Neural cell (in vitro differentiated cells): ENCODE results near the gene OCIAD2. TPM values are rescaled to one million over a fixed set of nuclear protein-coding genes. Genes with fewer than 3 reads are reported as not detected.

Experiments
- H2AFZ ChIP-seq: fragments of 200-600, 300-800 bp; sonication (generic), shearing (Covaris generic); 2 replicates; pipeline ENCODE4 v1.6.0; 2014; ENCODE audit warnings: low read depth, mild to moderate bottlenecking, antibody characterized with exemption, low read length, moderate library complexity
- H3F3A ChIP-seq: fragments of 200-600 bp; shearing (Covaris generic); 2 replicates; pipeline ENCODE4 v1.6.1; 2016; ENCODE audit warnings: mild to moderate bottlenecking, moderate library complexity, mixed read lengths, antibody characterized with exemption, low read length; ENCODE audit not compliant: insufficient read depth, poor library complexity, severe bottlenecking
- H3K27ac ChIP-seq: fragments of 200-600, 300-800 bp; sonication (generic), shearing (Covaris generic); 2 replicates; pipeline ENCODE4 v1.5.1; 2014; ENCODE audit warnings: mild to moderate bottlenecking, low read length, moderate library complexity
- H3K27me3 ChIP-seq: fragments of 300-800, 200-600 bp; sonication (generic), shearing (Covaris generic); 2 replicates; pipeline ENCODE4 v1.6.0; 2014; ENCODE audit warnings: mild to moderate bottlenecking, low read depth, low read length, moderate library complexity; ENCODE audit not compliant: insufficient read depth
- H3K36me3 ChIP-seq: fragments of 300-800, 200-600 bp; sonication (generic), shearing (Covaris generic); 2 replicates; pipeline ENCODE4 v1.5.1; 2014; ENCODE audit warnings: mild to moderate bottlenecking, antibody characterized with exemption, low read length, moderate library complexity; ENCODE audit not compliant: insufficient read depth
- H3K4me2 ChIP-seq: fragments of 300-800, 200-600 bp; sonication (generic), shearing (Covaris generic); 2 replicates; pipeline ENCODE4 v1.6.0; 2014; ENCODE audit warnings: mild to moderate bottlenecking, low read length
- H3K4me3 ChIP-seq: fragments of 300-800, 200-600 bp; sonication (generic), shearing (Covaris generic); 2 replicates; pipeline ENCODE4 v1.5.1; 2014; ENCODE audit warnings: mild to moderate bottlenecking, low read length, moderate library complexity
- H3K79me2 ChIP-seq: fragments of 200-600 bp; shearing (Covaris generic); replicated peaks from 2 replicates; pipeline ENCODE4 v1.6.0; 2014; ENCODE audit warnings: mild to moderate bottlenecking, low read length, moderate library complexity; ENCODE audit not compliant: insufficient read depth
- H3K9ac ChIP-seq: fragments of 300-800, 200-600 bp; sonication (generic), shearing (Covaris generic); 2 replicates; pipeline ENCODE4 v1.6.1; 2016; ENCODE audit warnings: mild to moderate bottlenecking, low read length, mixed read lengths
- H3K9me2 ChIP-seq: fragments of 200-600 bp; shearing (Covaris generic); 2 replicates; pipeline ENCODE4 v1.6.1; 2016; ENCODE audit warnings: mild to moderate bottlenecking, low read length, mixed read lengths; ENCODE audit not compliant: insufficient read depth
- H3K9me3 ChIP-seq: fragments of 200-600, 300-800 bp; sonication (generic), shearing (Covaris generic); 2 replicates; pipeline ENCODE4 v1.6.1; 2016; ENCODE audit warnings: mild to moderate bottlenecking, mixed run types, low read length, moderate library complexity, mixed read lengths
- H4K20me1 ChIP-seq: fragments of 200-600 bp; shearing (Covaris generic); 2 replicates; pipeline ENCODE4 v1.6.1; 2016; ENCODE audit warnings: mild to moderate bottlenecking, mixed run types; ENCODE audit not compliant: insufficient read depth
- CTCF ChIP-seq: fragments of 450-650 bp; IDR thresholded peaks from 2 replicates; pipeline ENCODE4 v1.5.1; 2014; ENCODE audit warnings: antibody characterized with exemption, mild to moderate bottlenecking, moderate library complexity; ENCODE audit not compliant: poor library complexity, severe bottlenecking
- EP300 ChIP-seq: fragments of 450-650 bp; conservative IDR thresholded peaks from 2 replicates; pipeline ENCODE4 v1.6.1; 2014; ENCODE audit warnings: antibody characterized with exemption, mild to moderate bottlenecking, moderate library complexity; ENCODE audit not compliant: poor library complexity, severe bottlenecking
- EZH2 ChIP-seq: fragments of 200-600, 300-800 bp; shearing (Covaris generic), sonication (generic); IDR thresholded peaks from 2 replicates; pipeline ENCODE4 v1.6.1; 2014; ENCODE audit warnings: antibody characterized with exemption, low read length, borderline replicate concordance, mild to moderate bottlenecking; ENCODE audit not compliant: insufficient read depth, poor library complexity, severe bottlenecking
- MXI1 ChIP-seq: fragments of 450-650 bp; conservative IDR thresholded peaks from 2 replicates; pipeline ENCODE4 v1.6.1; 2014; ENCODE audit warnings: antibody characterized with exemption, mild to moderate bottlenecking; ENCODE audit not compliant: poor library complexity, severe bottlenecking
- POLR2AphosphoS5 ChIP-seq: IDR thresholded peaks from 2 replicates; pipeline ENCODE4 v1.6.1; 2012
- RAD21 ChIP-seq: fragments of 450-650 bp; conservative IDR thresholded peaks from 2 replicates; pipeline ENCODE4 v1.6.1; 2014; ENCODE audit warnings: antibody characterized with exemption, mild to moderate bottlenecking, moderate library complexity
- REST ChIP-seq: IDR thresholded peaks from 2 replicates; pipeline ENCODE4 v1.6.1; 2012; ENCODE audit warnings: borderline replicate concordance
- SMC3 ChIP-seq: fragments of 450-650 bp; conservative IDR thresholded peaks from 2 replicates; pipeline ENCODE4 v1.6.1; 2014; ENCODE audit warnings: antibody characterized with exemption, mild to moderate bottlenecking, moderate library complexity; ENCODE audit not compliant: poor library complexity
- TAF1 ChIP-seq: IDR thresholded peaks from 2 replicates; pipeline ENCODE4 v1.6.1; 2012; ENCODE audit warnings: low read depth
- polyA plus RNA-seq: library from polyadenylated mRNA; depleted of rRNA; stranded (reverse); fragments of >200 nt; gene quantifications from 2 replicates; pipeline ENCODE4 v1.2.3, GENCODE V29; 2014

The OCIAD2 gene
- polyA plus RNA-seq, 1 donor from 2014 or later = 67.2 TPM

DNA sequence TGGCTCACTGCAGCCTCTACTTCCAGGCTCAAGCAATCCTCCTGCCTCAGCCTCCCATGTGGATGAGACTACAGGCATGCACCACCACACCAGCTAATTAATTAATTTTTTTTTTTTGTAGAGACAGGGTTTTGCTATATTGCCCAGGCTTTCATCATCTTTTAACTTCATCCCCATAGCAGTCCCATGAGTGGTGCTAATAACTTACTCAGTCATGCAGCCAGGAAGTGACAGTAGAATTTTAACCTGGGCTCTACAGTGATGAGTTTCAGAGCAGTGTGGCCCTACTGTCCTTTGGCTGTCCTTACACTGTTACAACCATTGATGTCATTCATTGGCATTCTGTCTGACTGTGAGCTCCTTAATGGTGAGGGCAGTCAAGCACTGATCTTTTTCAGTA is 3.9 kb upstream of the OCIAD2 start:
- no peaks in the 10 kb centered on the region for H3K27me3 ChIP-seq
- no peak overlapping the region for H3K4me2 ChIP-seq
- peaks cover 3% of the 10 kb centered on the region for H3K79me2 ChIP-seq
- no peaks in the 10 kb centered on the region for H4K20me1 ChIP-seq
- no peaks in the 10 kb centered on the region for H3K36me3 ChIP-seq
- TF ChIP-seq POLR2AphosphoS5 (no peak), TAF1 (no peak), EZH2 (no peak), SMC3 (no peak), CTCF (no peak), EP300 (no peak), MXI1 (no peak), RAD21 (no peak), REST (no peak)
- H3K9ac ChIP-seq = no peak overlapping the region
- no peaks in the 10 kb centered on the region for H3F3A ChIP-seq
- H3K9me2 ChIP-seq = no peaks in the 10 kb centered on the region
- H3K27ac ChIP-seq = no peak overlapping the region
- H2AFZ ChIP-seq = no peak overlapping the region
- H3K9me3 ChIP-seq = no peaks in the 10 kb centered on the region
- no peak overlapping the region for H3K4me3 ChIP-seq

DNA sequence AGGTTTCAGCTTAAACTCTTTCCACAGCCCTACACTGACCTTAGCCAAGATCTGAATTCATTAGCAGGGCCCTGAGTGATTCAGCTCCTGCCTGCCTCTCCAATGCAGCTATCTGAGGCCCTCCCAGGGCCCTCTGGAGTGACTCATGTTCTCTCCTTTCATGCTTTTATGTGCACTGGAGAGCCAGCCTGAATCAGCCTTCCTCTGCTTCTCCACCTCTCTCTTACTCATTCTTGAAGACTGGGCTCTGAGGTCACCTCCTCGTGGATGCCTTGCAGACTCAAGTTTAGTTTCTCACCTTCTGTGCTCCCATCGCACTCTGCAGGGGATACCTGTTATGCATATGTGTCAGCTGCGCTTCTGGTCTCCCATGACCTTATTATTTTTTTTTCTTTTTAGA is 3.1 kb upstream of the OCIAD2 start:
- Histone ChIP-seq H3K27me3 (no peaks in the 10 kb centered on the region), H3K9me2 (no peaks in the 10 kb centered on the region), H3K9ac (no peak overlapping the region), H2AFZ (no peak overlapping the region), H3K79me2 (peaks cover 3% of the 10 kb centered on the region), H3F3A (no peaks in the 10 kb centered on the region), H3K9me3 (no peaks in the 10 kb centered on the region), H3K36me3 (peaks cover 2% of the 10 kb centered on the region), H3K4me3 (no peak overlapping the region), H3K27ac (no peak overlapping the region), H4K20me1 (no peaks in the 10 kb centered on the region), H3K4me2 (no peak overlapping the region)
- TF ChIP-seq REST = no peak
- TF ChIP-seq TAF1 = no peak
- no peak for TF ChIP-seq MXI1
- no peak for TF ChIP-seq SMC3
- no peak for TF ChIP-seq CTCF
- TF ChIP-seq RAD21 = no peak
- no peak for TF ChIP-seq POLR2AphosphoS5
